ENCODE data around the gene PADI6. TPM values are rescaled to one million over a fixed set of nuclear protein-coding genes. Genes with fewer than 3 reads are reported as not detected.

Gene PADI6
- total and polyA plus RNA-seq, 2 of the 8 experiments (the other 6 are each of a cell fraction or from before 2014, with no cell fraction given) = not detected

DNA sequence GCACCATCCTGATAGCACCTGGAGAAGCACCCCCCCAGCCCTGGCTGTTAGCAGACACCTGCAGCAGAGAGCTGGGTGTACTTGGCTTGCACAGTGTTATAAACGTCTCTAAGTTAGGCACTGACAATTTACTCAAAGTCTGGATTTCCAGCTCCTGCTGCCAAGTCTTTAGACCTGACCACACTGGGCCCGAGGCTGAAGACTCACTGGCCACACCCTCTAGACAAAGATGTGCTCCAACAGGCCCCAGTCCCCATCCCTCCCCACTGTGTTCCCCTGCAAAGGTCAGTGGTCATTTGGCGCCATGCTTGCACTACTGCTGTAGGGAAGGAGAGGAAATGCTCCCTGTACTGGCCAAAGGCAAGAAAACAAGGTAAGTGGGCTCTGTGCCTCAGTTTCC, 31.1 kb downstream of the PADI6 start:
- POLR2A ChIA-PET (ENCODE audit: partially characterized antibody) = interaction anchor here (0.7 to 10.0 kb wide), 7 partner anchors 10 to 33 kb away, joined by 3 to 116 read pairs (median 5); partner anchors contain the start of gene RCC2
- TF ChIP-seq, protein P1, sequence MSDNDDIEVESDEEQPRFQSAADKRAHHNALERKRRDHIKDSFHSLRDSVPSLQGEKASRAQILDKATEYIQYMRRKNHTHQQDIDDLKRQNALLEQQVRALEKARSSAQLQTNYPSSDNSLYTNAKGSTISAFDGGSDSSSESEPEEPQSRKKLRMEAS (IDR thresholded peaks at IDR 0.05) = no peak
- TF ChIP-seq SUZ12 (IDR thresholded peaks at IDR 0.05; ENCODE audit: low read length) = no peak
- TF ChIP-seq EP300 (IDR thresholded peaks at IDR 0.05; ENCODE audit: borderline replicate concordance in 1 of 2, low read depth in 2 of 2, low read length in 2 of 2) = no peak
- no peak for TF ChIP-seq TAF1 (IDR thresholded peaks at IDR 0.05; ENCODE audit: low read depth, low read length)
- TF ChIP-seq HDAC6 (IDR thresholded peaks at IDR 0.05; ENCODE audit: low read depth, low read length) = no peak
- no peak for TF ChIP-seq SP1 (IDR thresholded peaks at IDR 0.05; ENCODE audit: low read depth, low read length)
- no peak for TF ChIP-seq CHD2 (IDR thresholded peaks at IDR 0.05; ENCODE audit: low read length)
- no peak for TF ChIP-seq JUND (IDR thresholded peaks at IDR 0.05; ENCODE audit: low read length)
- no peak for TF ChIP-seq SRF (IDR thresholded peaks at IDR 0.05; ENCODE audit: low read depth, low read length)
- no peak for TF ChIP-seq CHD1 (IDR thresholded peaks at IDR 0.05; ENCODE audit: low read depth, low read length)
- TF ChIP-seq GABPA (IDR thresholded peaks at IDR 0.05; ENCODE audit: borderline replicate concordance, insufficient read depth, low read length) = no peak
- TF ChIP-seq CEBPB (IDR thresholded peaks at IDR 0.05; ENCODE audit: low read depth, low read length) = no peak
- TF ChIP-seq SIRT6 (IDR thresholded peaks at IDR 0.05; ENCODE audit: low read length) = no peak
- TF ChIP-seq FOSL1 (IDR thresholded peaks at IDR 0.05; ENCODE audit: insufficient read depth, low read depth, low read length) = no peak

More for the DNA sequence above, 31.1 kb downstream of the PADI6 start:
- H3K36me3 ChIP-seq (ENCODE audit: control insufficient read depth in 2 of 4, insufficient read depth in 4 of 4, low read length in 3 of 4) = peaks cover 2 to 9% (median 6%) of the 10 kb centered on the region in 4 experiments; a peak in 5 of 8 replicates
- H4K5ac ChIP-seq (ENCODE audit: insufficient read length, low read depth, low read length) = no peak overlapping the region
- no peak overlapping the region for H4K8ac ChIP-seq (ENCODE audit: extremely low read depth, insufficient read depth, low read length)
- H3K79me2 ChIP-seq (ENCODE audit: control insufficient read depth in 1 of 2, insufficient read depth in 2 of 2, low read length in 2 of 2) = no peaks in the 10 kb centered on the region
- no peak overlapping the region for H4K91ac ChIP-seq (replicated peaks; ENCODE audit: insufficient read length, low read length)
- no peaks in the 10 kb centered on the region for H3K27me3 ChIP-seq (replicated peaks in 1 of 4; ENCODE audit: control insufficient read depth in 3 of 4, extremely low read depth in 1 of 4, insufficient read depth in 3 of 4, low read length in 3 of 4)
- no peak for DNase-seq (ENCODE audit: low read depth in 1 of 2, low spot score in 2 of 2)
- no peaks in the 10 kb centered on the region for H3K23me2 ChIP-seq (ENCODE audit: low read depth, low read length)
- no peak overlapping the region for H3K4me2 ChIP-seq (ENCODE audit: insufficient read depth in 1 of 2, low read depth in 2 of 2, low read length in 2 of 2)
- no peaks in the 10 kb centered on the region for H3K9me3 ChIP-seq (ENCODE audit: insufficient read depth in 2 of 2, low read depth in 1 of 2, low read length in 1 of 2)
- H3K56ac ChIP-seq (replicated peaks; ENCODE audit: insufficient read length, low read depth, low read length) = no peak overlapping the region
- H2BK15ac ChIP-seq (ENCODE audit: low read length) = no peak overlapping the region
- no peaks in the 10 kb centered on the region; the same call in 1 of the 2 replicates for H3K79me1 ChIP-seq (ENCODE audit: low read depth, low read length)
- no peak overlapping the region for H3K14ac ChIP-seq (ENCODE audit: insufficient read length)
- peaks cover 0 to 13% (median 4%) of the 10 kb centered on the region in 4 experiments; a peak in 4 of 7 replicates for H3K4me1 ChIP-seq (replicated peaks in 1 of 4; ENCODE audit: control insufficient read depth in 3 of 4, insufficient read depth in 4 of 4, low read length in 3 of 4)
- no peak overlapping the region for H3K4ac ChIP-seq (replicated peaks; ENCODE audit: insufficient read length, low read depth, low read length)
- H3K23ac ChIP-seq (ENCODE audit: insufficient read length) = no peak overlapping the region
- no peak overlapping the region for H3K9ac ChIP-seq (replicated peaks in 1 of 4; ENCODE audit: extremely low read depth in 1 of 4, low read depth in 3 of 4, low read length in 3 of 4)
- H2BK20ac ChIP-seq (ENCODE audit: low read length) = no peak overlapping the region
- H3K4me3 ChIP-seq (ENCODE audit: extremely low read depth in 1 of 4, insufficient read depth in 2 of 4, low read depth in 3 of 4, low read length in 4 of 4) = no peak overlapping the region
- no peak for FAIRE-seq
- WGBS, 2 experiments (ENCODE audit: extremely low coverage in 1 of 2, insufficient coverage in 1 of 2, insufficient read length in 1 of 2, insufficient replicate concordance in 2 of 2, low coverage in 1 of 2, low lambda C conversion rate in 2 of 2, missing lambda C conversion rate in 1 of 2) = 71% methylated on average over 3 of the region's 3 CpGs; no CpG with 5 or more reads in 1 of the 2 experiments
- no peak overlapping the region for H2AK5ac ChIP-seq (ENCODE audit: low read depth, low read length)
- H3K27ac ChIP-seq (ENCODE audit: low read depth, low read length) = no peak overlapping the region
- no peak overlapping the region for H2BK120ac ChIP-seq (replicated peaks; ENCODE audit: low read depth, low read length)
- H3K18ac ChIP-seq (ENCODE audit: extremely low read depth, low read length) = no peak overlapping the region
- CTCF ChIA-PET (ENCODE audit: partially characterized antibody) = interaction anchor here (0.6 to 5.2 kb wide), 13 partner anchors 10 to 342 kb away, joined by 3 to 19 read pairs (median 4); partner anchors contain the start of gene PADI6
- H2BK5ac ChIP-seq (ENCODE audit: low read depth, low read length) = no peak overlapping the region
- H2AFZ ChIP-seq (ENCODE audit: low read length) = no peak overlapping the region
- H2BK12ac ChIP-seq (ENCODE audit: low read depth, low read length) = no peak overlapping the region
- peaks cover 1 to 5% of the 10 kb centered on the region in 2 experiments for H4K20me1 ChIP-seq (replicated peaks in 1 of 2; ENCODE audit: control insufficient read depth in 1 of 2, insufficient read depth in 2 of 2, low read length in 2 of 2)
